ENCODE data around the gene AK8. TPM values are rescaled to one million over a fixed set of nuclear protein-coding genes. Genes with fewer than 3 reads are reported as not detected.

Gene AK8
- total RNA-seq, 1 experiment from 2014 or later = 2.5 TPM

DNA sequence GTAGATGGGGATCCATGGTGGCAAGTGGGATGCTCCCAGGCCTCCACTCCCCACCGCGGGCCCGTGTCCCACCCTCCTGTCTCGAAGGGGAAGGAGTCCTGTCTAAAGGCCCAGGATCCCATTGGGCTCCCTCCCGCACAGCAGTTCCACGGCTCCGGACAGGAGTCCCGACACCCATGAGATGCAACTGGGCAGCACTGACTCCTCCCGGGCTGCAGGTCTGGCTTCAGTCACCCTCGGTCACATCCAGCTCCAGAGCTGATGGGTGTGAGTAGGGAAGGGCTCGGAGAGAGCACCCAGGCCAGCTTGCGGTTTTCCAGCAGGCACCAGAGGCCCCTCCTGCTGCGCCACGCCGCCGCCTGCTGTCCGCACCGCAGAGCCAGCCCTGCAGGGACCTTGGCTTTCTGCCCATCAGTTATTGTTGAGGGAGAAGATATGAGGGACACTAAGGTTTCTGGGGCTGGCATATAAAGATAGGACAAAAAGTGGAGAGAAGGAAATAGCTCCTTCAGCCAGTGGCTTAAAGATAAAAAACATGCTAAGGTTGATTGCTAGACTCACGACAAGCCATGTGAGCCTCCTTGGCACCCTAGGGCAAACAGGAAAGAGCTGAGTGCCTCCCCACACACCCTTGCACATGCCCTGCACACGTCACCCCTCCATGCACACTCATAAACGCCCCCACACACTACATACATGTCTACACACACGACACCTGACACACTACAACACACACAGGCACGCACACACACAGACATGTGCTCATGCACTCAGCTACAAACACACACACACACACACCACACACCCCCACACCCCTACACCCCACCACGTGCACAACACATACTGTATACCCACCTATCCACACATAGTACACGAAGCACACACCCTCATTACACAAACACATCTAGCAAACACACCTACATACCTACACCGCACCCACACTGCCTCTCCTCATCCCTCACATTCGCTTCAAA, 79.0 kb downstream of the AK8 start:
- Histone ChIP-seq H3K4me2 (ENCODE audit: low read length) (0 out of 2 replicates have a peak overlapping the region, but pooled peaks have one; percentile 14), H3K9ac (ENCODE audit: low read length) (no peak overlapping the region), H3K4me1 (ENCODE audit: control insufficient read depth in 1 of 2, insufficient read depth in 2 of 2, low read length in 2 of 2) (peaks cover 3 to 19% of the 10 kb centered on the region in 2 experiments; a peak in 2 of 4 replicates), H3K36me3 (ENCODE audit: control insufficient read depth in 1 of 2, insufficient read depth in 2 of 2, low read length in 2 of 2) (no peaks in the 10 kb centered on the region), H4K20me1 (ENCODE audit: insufficient read depth) (no peaks in the 10 kb centered on the region), H3K4me3 (replicated peaks in 1 of 2; ENCODE audit: low read depth in 1 of 2, low read length in 2 of 2) (no peak overlapping the region), H3K79me2 (ENCODE audit: insufficient read depth, low read length) (no peaks in the 10 kb centered on the region), H2AFZ (ENCODE audit: low read depth, low read length, poor library complexity, severe bottlenecking) (no peak overlapping the region), H3K9me2 (ENCODE audit: insufficient read depth) (no peaks in the 10 kb centered on the region), H3K9me3 (ENCODE audit: control insufficient read depth in 1 of 2, insufficient read depth in 1 of 2, low read depth in 1 of 2, low read length in 2 of 2) (no peaks in the 10 kb centered on the region), H3K27ac (ENCODE audit: low read depth, low read length) (no peak overlapping the region), H3K27me3 (ENCODE audit: insufficient read depth, low read length) (no peaks in the 10 kb centered on the region)
- TF ChIP-seq, protein P1, sequence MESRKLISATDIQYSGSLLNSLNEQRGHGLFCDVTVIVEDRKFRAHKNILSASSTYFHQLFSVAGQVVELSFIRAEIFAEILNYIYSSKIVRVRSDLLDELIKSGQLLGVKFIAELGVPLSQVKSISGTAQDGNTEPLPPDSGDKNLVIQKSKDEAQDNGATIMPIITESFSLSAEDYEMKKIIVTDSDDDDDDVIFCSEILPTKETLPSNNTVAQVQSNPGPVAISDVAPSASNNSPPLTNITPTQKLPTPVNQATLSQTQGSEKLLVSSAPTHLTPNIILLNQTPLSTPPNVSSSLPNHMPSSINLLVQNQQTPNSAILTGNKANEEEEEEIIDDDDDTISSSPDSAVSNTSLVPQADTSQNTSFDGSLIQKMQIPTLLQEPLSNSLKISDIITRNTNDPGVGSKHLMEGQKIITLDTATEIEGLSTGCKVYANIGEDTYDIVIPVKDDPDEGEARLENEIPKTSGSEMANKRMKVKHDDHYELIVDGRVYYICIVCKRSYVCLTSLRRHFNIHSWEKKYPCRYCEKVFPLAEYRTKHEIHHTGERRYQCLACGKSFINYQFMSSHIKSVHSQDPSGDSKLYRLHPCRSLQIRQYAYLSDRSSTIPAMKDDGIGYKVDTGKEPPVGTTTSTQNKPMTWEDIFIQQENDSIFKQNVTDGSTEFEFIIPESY (IDR thresholded peaks at IDR 0.05; ENCODE audit: extremely low read depth, insufficient replicate concordance, low read length) = no peak
- TF ChIP-seq POLR2AphosphoS5 (IDR thresholded peaks at IDR 0.05; ENCODE audit: low read depth, low read length) = no peak
- TF ChIP-seq EGR1 (IDR thresholded peaks at IDR 0.05; ENCODE audit: low read depth) = no peak
- TF ChIP-seq ELF1 (IDR thresholded peaks at IDR 0.05; ENCODE audit: borderline replicate concordance, low read depth) = no peak
- TF ChIP-seq POLR2A (IDR thresholded peaks at IDR 0.05; ENCODE audit: borderline replicate concordance, extremely low read depth, insufficient read depth, insufficient read length) = no peak
- peak; percentile 46 for TF ChIP-seq RAD21 (IDR thresholded peaks at IDR 0.05; ENCODE audit: low read depth)
- no peak for TF ChIP-seq FOSL1 (IDR thresholded peaks at IDR 0.05; ENCODE audit: low read depth)
- TF ChIP-seq, protein P2, sequence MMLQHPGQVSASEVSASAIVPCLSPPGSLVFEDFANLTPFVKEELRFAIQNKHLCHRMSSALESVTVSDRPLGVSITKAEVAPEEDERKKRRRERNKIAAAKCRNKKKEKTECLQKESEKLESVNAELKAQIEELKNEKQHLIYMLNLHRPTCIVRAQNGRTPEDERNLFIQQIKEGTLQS (IDR thresholded peaks at IDR 0.05) = no peak
- TF ChIP-seq YY1 (IDR thresholded peaks at IDR 0.05; ENCODE audit: extremely low read depth, insufficient replicate concordance, low read depth, low read length) = no peak
- TF ChIP-seq, protein P3, sequence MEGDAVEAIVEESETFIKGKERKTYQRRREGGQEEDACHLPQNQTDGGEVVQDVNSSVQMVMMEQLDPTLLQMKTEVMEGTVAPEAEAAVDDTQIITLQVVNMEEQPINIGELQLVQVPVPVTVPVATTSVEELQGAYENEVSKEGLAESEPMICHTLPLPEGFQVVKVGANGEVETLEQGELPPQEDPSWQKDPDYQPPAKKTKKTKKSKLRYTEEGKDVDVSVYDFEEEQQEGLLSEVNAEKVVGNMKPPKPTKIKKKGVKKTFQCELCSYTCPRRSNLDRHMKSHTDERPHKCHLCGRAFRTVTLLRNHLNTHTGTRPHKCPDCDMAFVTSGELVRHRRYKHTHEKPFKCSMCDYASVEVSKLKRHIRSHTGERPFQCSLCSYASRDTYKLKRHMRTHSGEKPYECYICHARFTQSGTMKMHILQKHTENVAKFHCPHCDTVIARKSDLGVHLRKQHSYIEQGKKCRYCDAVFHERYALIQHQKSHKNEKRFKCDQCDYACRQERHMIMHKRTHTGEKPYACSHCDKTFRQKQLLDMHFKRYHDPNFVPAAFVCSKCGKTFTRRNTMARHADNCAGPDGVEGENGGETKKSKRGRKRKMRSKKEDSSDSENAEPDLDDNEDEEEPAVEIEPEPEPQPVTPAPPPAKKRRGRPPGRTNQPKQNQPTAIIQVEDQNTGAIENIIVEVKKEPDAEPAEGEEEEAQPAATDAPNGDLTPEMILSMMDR (IDR thresholded peaks at IDR 0.05 in 2 of 3, conservative IDR thresholded peaks at IDR 0.05 in 1 of 3; ENCODE audit: borderline replicate concordance in 1 of 3, insufficient read depth in 1 of 3, low read depth in 2 of 3, low read length in 2 of 3) = peak in 2 of 3 experiments; percentile 27 to 40; a peak in 1 of 6 replicates
- no peak for TF ChIP-seq CEBPB (IDR thresholded peaks at IDR 0.05; ENCODE audit: low read depth)
- peak; percentile 57 for ATAC-seq
- ChIA-PET CTCF (interaction anchor here (1.0 to 1.3 kb wide), 2 partner anchors 147 to 387 kb away, joined by 3 to 4 read pairs; no protein-coding TSS in a partner anchor), POLR2A (no interaction called here), RAD21 (ENCODE audit: low non-redundant PET in 1 of 2, low total read pairs in 2 of 2, uncharacterized antibody in 2 of 2, unreplicated experiment in 2 of 2) (interaction anchor here in 1 of 2 experiments (1.2 kb wide), 1 partner anchor 14 kb away, joined by 3 read pairs; no protein-coding TSS in a partner anchor)
- DNase-seq (ENCODE audit: low read depth, low spot score) = no peak
- no TSS peak for BruUV-seq (replicated peaks)
- intact Hi-C loops (cut with micrococcal nuclease) = no loop called here
